ENCODE measurements around the gene SMG1.

SMG1 gene

GRCh38 chr16:18789850-18790706 lies 136.1 kb downstream of the SMG1 start, which contains the start of gene RPS15A (continued):
- peak; percentile 40; the same call in 1 of the 2 replicates for TF ChIP-seq ZNF518A (tag by site-specific recombination; conservative IDR thresholded peaks at IDR 0.05; ENCODE audit: low read depth)
- 0 out of 2 replicates have a peak, but pooled peaks have one; percentile 36 for TF ChIP-seq WT1 (tag by site-specific recombination; IDR thresholded peaks at IDR 0.05)
- 0 out of 2 replicates have a peak, but pooled peaks have one; percentile 13 for TF ChIP-seq ZBTB48 (tag by site-specific recombination; IDR thresholded peaks at IDR 0.05)
- TF ChIP-seq ZNF19 (tag by site-specific recombination; IDR thresholded peaks at IDR 0.05; ENCODE audit: low read depth): no peak
- TF ChIP-seq, protein P1, sequence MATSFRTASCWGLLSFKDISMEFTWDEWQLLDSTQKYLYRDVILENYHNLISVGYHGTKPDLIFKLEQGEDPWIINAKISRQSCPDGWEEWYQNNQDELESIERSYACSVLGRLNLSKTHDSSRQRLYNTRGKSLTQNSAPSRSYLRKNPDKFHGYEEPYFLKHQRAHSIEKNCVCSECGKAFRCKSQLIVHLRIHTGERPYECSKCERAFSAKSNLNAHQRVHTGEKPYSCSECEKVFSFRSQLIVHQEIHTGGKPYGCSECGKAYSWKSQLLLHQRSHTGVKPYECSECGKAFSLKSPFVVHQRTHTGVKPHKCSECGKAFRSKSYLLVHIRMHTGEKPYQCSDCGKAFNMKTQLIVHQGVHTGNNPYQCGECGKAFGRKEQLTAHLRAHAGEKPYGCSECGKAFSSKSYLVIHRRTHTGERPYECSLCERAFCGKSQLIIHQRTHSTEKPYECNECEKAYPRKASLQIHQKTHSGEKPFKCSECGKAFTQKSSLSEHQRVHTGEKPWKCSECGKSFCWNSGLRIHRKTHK (tag by site-specific recombination; IDR thresholded peaks at IDR 0.05): no peak
- 0 out of 2 replicates have a peak, but pooled peaks have one; percentile 43 for TF ChIP-seq ZNF561 (tag by site-specific recombination; IDR thresholded peaks at IDR 0.05; ENCODE audit: borderline replicate concordance)
- peak; percentile 6; the same call in 1 of the 2 replicates for TF ChIP-seq ZNF266 (tag by site-specific recombination; IDR thresholded peaks at IDR 0.05; ENCODE audit: low read depth)
- TF ChIP-seq SP7 (tag by site-specific recombination; IDR thresholded peaks at IDR 0.05): peak; percentile 81
- no peak for TF ChIP-seq ZNF560 (tag by site-specific recombination; IDR thresholded peaks at IDR 0.05; ENCODE audit: borderline replicate concordance)
- TF ChIP-seq ZNF121 (tag by site-specific recombination; IDR thresholded peaks at IDR 0.05): no peak
- TF ChIP-seq, protein P2, sequence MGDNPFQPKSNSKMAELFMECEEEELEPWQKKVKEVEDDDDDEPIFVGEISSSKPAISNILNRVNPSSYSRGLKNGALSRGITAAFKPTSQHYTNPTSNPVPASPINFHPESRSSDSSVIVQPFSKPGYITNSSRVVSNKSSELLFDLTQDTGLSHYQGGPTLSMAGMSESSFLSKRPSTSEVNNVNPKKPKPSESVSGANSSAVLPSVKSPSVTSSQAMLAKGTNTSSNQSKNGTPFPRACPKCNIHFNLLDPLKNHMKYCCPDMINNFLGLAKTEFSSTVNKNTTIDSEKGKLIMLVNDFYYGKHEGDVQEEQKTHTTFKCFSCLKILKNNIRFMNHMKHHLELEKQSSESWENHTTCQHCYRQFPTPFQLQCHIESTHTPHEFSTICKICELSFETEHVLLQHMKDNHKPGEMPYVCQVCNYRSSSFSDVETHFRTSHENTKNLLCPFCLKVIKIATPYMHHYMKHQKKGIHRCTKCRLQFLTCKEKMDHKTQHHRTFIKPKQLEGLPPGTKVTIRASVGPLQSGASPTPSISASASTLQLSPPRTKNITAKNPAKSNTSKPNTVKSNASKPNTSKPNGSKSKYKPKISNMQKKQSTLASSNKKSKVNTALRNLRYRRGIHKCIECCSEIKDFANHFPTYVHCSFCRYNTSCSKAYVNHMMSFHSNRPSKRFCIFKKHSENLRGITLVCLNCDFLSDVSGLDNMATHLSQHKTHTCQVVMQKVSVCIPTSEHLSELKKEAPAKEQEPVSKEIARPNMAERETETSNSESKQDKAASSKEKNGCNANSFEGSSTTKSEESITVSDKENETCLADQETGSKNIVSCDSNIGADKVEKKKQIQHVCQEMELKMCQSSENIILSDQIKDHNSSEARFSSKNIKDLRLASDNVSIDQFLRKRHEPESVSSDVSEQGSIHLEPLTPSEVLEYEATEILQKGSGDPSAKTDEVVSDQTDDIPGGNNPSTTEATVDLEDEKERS (tag by site-specific recombination; IDR thresholded peaks at IDR 0.05): no peak
- TF ChIP-seq SETDB1 (IDR thresholded peaks at IDR 0.05; ENCODE audit: insufficient read length, low read length): no peak
- peak; percentile 27; the same call in 1 of the 2 replicates for TF ChIP-seq OVOL3 (tag by site-specific recombination; IDR thresholded peaks at IDR 0.05)
- 0 out of 2 replicates have a peak, but pooled peaks have one; percentile 9 for TF ChIP-seq EGR2 (tag by site-specific recombination; IDR thresholded peaks at IDR 0.05; ENCODE audit: low read depth)
- peak; percentile 93 for TF ChIP-seq ZFP69B (tag by site-specific recombination; IDR thresholded peaks at IDR 0.05)
- TF ChIP-seq ZNF677 (tag by site-specific recombination; IDR thresholded peaks at IDR 0.05): no peak
- 0 out of 2 replicates have a peak, but pooled peaks have one; percentile 11 for TF ChIP-seq ZNF704 (tag by site-specific recombination; IDR thresholded peaks at IDR 0.05)
- peak; percentile 94 for TF ChIP-seq ZNF362 (tag by site-specific recombination; IDR thresholded peaks at IDR 0.05)
- TF ChIP-seq, protein P3, sequence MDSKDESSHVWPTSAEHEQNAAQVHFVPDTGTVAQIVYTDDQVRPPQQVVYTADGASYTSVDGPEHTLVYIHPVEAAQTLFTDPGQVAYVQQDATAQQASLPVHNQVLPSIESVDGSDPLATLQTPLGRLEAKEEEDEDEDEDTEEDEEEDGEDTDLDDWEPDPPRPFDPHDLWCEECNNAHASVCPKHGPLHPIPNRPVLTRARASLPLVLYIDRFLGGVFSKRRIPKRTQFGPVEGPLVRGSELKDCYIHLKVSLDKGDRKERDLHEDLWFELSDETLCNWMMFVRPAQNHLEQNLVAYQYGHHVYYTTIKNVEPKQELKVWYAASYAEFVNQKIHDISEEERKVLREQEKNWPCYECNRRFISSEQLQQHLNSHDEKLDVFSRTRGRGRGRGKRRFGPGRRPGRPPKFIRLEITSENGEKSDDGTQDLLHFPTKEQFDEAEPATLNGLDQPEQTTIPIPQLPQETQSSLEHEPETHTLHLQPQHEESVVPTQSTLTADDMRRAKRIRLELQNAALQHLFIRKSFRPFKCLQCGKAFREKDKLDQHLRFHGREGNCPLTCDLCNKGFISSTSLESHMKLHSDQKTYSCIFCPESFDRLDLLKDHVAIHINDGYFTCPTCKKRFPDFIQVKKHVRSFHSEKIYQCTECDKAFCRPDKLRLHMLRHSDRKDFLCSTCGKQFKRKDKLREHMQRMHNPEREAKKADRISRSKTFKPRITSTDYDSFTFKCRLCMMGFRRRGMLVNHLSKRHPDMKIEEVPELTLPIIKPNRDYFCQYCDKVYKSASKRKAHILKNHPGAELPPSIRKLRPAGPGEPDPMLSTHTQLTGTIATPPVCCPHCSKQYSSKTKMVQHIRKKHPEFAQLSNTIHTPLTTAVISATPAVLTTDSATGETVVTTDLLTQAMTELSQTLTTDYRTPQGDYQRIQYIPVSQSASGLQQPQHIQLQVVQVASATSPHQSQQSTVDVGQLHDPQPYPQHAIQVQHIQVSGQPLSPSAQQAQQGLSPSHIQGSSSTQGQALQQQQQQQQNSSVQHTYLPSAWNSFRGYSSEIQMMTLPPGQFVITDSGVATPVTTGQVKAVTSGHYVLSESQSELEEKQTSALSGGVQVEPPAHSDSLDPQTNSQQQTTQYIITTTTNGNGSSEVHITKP (tag by site-specific recombination; IDR thresholded peaks at IDR 0.05): peak; percentile 90

Measured in HEK293 (cell line).